GM12878 (cell line): ENCODE results near the gene MAPKAPK2. TPM values are rescaled to one million over a fixed set of nuclear protein-coding genes. Genes with fewer than 3 reads are reported as not detected.

Experiments
- ATAC-seq: fragments of 200-7000 bp; cut with Tn5 transposase; 3 replicates; pipeline ENCODE4 v1.9.1; 2020; ENCODE audit warnings: mild to moderate bottlenecking, moderate library complexity
- BruUV-seq: library from RNA; stranded (reverse); fragments of 400-500 nt; replicated peaks from 2 replicates; lab custom pipeline; 2021; lab: Mats Ljungman, UMichigan
- CTCF ChIA-PET: fragments of 300-600 bp; sonication (Branson Sonifier 250); formaldehyde crosslinking; extraction: SDS; loops from one replicate; lab custom pipeline; 2021; ENCODE audit warnings: inconsistent platforms; lab: Yijun Ruan, JAX
- POLR2A ChIA-PET: fragments of 350-600 bp; formaldehyde crosslinking; extraction: SDS; loops from one replicate; lab custom pipeline; 2021; ENCODE audit warnings: inconsistent platforms; lab: Charles Lee
- RAD21 ChIA-PET: fragments of 300-600 bp; sonication (Branson Sonifier 250); formaldehyde crosslinking; loops from one replicate; lab custom pipeline; 2023; ENCODE audit warnings: antibody characterized with exemption; ENCODE audit not compliant: unreplicated experiment; lab: Charles Lee
- SMC1A ChIA-PET: fragments of 300-600 bp; sonication (Branson Sonifier 250); formaldehyde crosslinking; loops from one replicate; lab custom pipeline; 2023; ENCODE audit not compliant: unreplicated experiment, uncharacterized antibody; lab: Charles Lee
- DNase-seq: peaks from one replicate; pipeline ENCODE4 v3.0.0-alpha.2; 2011; ENCODE audit warnings: low read depth, low spot score
- FAIRE-seq: peaks from 3 replicates; lab custom pipeline; 2011; peaks lifted over from hg19 to GRCh38; lab: Jason Lieb, UNC
- H2AFZ ChIP-seq: 2 replicates; pipeline ENCODE4 v1.6.0; 2011; ENCODE audit warnings: low read depth, low read length, control low read depth; ENCODE audit not compliant: control insufficient read depth
- H3K27ac ChIP-seq: 2 replicates; pipeline ENCODE4 v1.5.1; 2011; ENCODE audit warnings: control low read depth; ENCODE audit not compliant: control insufficient read depth, insufficient read depth
- H3K27me3 ChIP-seq, 2 experiments: replicated peaks in 1 of 2; 2 replicates each; pipeline versions ENCODE4 v1.6.0 to v1.6.1; 2011; ENCODE audit warnings: low read length in 1 of 2; ENCODE audit not compliant: control insufficient read depth in 2 of 2, insufficient read depth in 2 of 2
- H3K36me3 ChIP-seq, 2 experiments: 2 replicates each; pipeline ENCODE4 v1.5.1; 2011; ENCODE audit warnings: low read length in 1 of 2; ENCODE audit not compliant: control insufficient read depth in 2 of 2, insufficient read depth in 2 of 2
- H3K4me1 ChIP-seq: 2 replicates; pipeline ENCODE4 v1.6.1; 2011; ENCODE audit warnings: mild to moderate bottlenecking, low read length, moderate library complexity, mixed read lengths; ENCODE audit not compliant: control insufficient read depth, insufficient read depth
- H3K4me2 ChIP-seq: 2 replicates; pipeline ENCODE4 v1.6.0; 2011; ENCODE audit warnings: control low read depth; ENCODE audit not compliant: control insufficient read depth, insufficient read depth
- H3K4me3 ChIP-seq: fragments of 200-600 bp; sonication (generic); 2 replicates; pipeline ENCODE4 v1.5.1; 2016
- H3K79me2 ChIP-seq: 2 replicates; pipeline ENCODE4 v1.6.0; 2011; ENCODE audit warnings: low read length; ENCODE audit not compliant: control insufficient read depth, insufficient read depth
- H3K9ac ChIP-seq: 2 replicates; pipeline ENCODE4 v1.8.0; 2011; ENCODE audit warnings: low read length, control low read depth, mixed read lengths; ENCODE audit not compliant: control insufficient read depth, insufficient read depth
- H3K9me3 ChIP-seq: replicated peaks from 3 replicates; pipeline ENCODE4 v1.5.1; 2011; ENCODE audit warnings: mild to moderate bottlenecking, low read length; ENCODE audit not compliant: control insufficient read depth, insufficient read depth
- H4K20me1 ChIP-seq: 2 replicates; pipeline ENCODE4 v1.6.0; 2011; ENCODE audit not compliant: control insufficient read depth, insufficient read depth
- BHLHE40 ChIP-seq, 2 experiments: fragments of 450-650 bp in 1 of 2; IDR thresholded peaks; 2 replicates each; pipeline ENCODE4 v1.6.1; 2011 to 2017; ENCODE audit warnings: low read depth in 2 of 2, borderline replicate concordance in 1 of 2, improper control_type of control experiment in 1 of 2, low read length in 1 of 2, mild to moderate bottlenecking in 1 of 2
- CHD2 ChIP-seq: IDR thresholded peaks from 2 replicates; pipeline ENCODE4 v1.6.1; 2011; ENCODE audit warnings: low read depth, low read length, improper control_type of control experiment, borderline replicate concordance
- GABPA ChIP-seq: IDR thresholded peaks from 2 replicates; pipeline ENCODE4 v1.6.1; 2014; ENCODE audit warnings: antibody characterized with exemption, low read depth, mild to moderate bottlenecking, inconsistent platforms
- HSF1 ChIP-seq: fragments of 150-350 bp; IDR thresholded peaks from 2 replicates; pipeline ENCODE4 v1.6.1; 2014; ENCODE audit warnings: mild to moderate bottlenecking, low read depth, low read length
- RAD21 ChIP-seq: IDR thresholded peaks from 2 replicates; pipeline ENCODE4 v1.6.1; 2011; ENCODE audit warnings: mild to moderate bottlenecking, low read depth, low read length, moderate library complexity; ENCODE audit not compliant: insufficient read depth
- ZNF622 ChIP-seq: fragments of 450-650 bp; IDR thresholded peaks from 2 replicates; pipeline ENCODE4 v1.6.1; 2017; ENCODE audit warnings: mild to moderate bottlenecking, inconsistent platforms
- ZZZ3 ChIP-seq: IDR thresholded peaks from 2 replicates; pipeline ENCODE4 v1.6.1; 2011; ENCODE audit warnings: low read depth; ENCODE audit not compliant: control insufficient read depth, insufficient read length
- WGBS: methylation state at CpG from one replicate; pipeline ENCODE4 v1.1.6; 2016; ENCODE audit warnings: low lambda C conversion rate; ENCODE audit not compliant: insufficient replicate concordance, insufficient coverage; ENCODE audit errors: missing lambda C conversion rate; 5-methylcytosine and 5-hydroxymethylcytosine counted together
- in situ Hi-C: fragments of 300-500 bp; cut with MboI; formaldehyde crosslinking; loops from 9 replicates; pipeline ENCODE4 v1.14.3; 2018; ENCODE audit warnings: mixed read lengths
- intact Hi-C: fragments of 100-400 bp; cut with micrococcal nuclease; formaldehyde crosslinking; loops from one replicate; pipeline ENCODE4 v1.14.2; 2022; ENCODE audit not compliant: unreplicated experiment
- polyA plus RNA-seq, 11 experiments: library from polyadenylated mRNA; depleted of rRNA in 4 of 11; unstranded in 6 of 11; stranded (reverse) in 5 of 11; fragments of >200 nt; fragmentation: Nextera tagmentation in 4 of 11; fragmentation: Illumina TruSeq in 1 of 11; extraction: Ambion mirVana in 4 of 11; extraction: Trizol in 1 of 11; gene quantifications; 1 replicate in 1 of 11; 2 replicates in 10 of 11; pipeline versions ENCODE4 v1.2.1 to v1.2.3, GENCODE V29; 2011 to 2016; ENCODE audit warnings: inconsistent platforms in 2 of 11, missing spikeins in 2 of 11, low read depth in 1 of 11
- total RNA-seq, 4 experiments: library from RNA; depleted of rRNA in 3 of 4; stranded (reverse); fragments of >200 nt in 3 of 4; fragmentation: Illumina TruSeq in 1 of 4; extraction: Trizol in 1 of 4; gene quantifications; 2 replicates each; pipeline versions ENCODE4 v1.2.1 to v1.2.3, GENCODE V29; 2013 to 2021

MAPKAPK2 gene
- total and polyA plus RNA-seq, 10 of the 15 experiments (the other 5 are each of a cell fraction or from before 2014, with no cell fraction given): 0.72 to 92.2 (median 49.3) TPM

GRCh38 chr1:206653715-206654459 is 30.8 kb upstream of the MAPKAPK2 start:
- H3K9me3 ChIP-seq: no peaks in the 10 kb centered on the region
- ATAC-seq: no peak
- H3K4me2 ChIP-seq: no peak overlapping the region
- ChIA-PET CTCF (interaction anchor here (1.6 to 28.3 kb wide), 5 partner anchors 10 to 192 kb away, joined by 3 to 1150 read pairs (median 10); partner anchors contain the start of gene DYRK3), RAD21 (interaction anchor here (0.8 to 1.1 kb wide), 3 partner anchors 9 to 13 kb away, joined by 3 to 4 read pairs (median 4); no protein-coding TSS in a partner anchor), SMC1A (interaction anchor here (0.7 to 4.7 kb wide), 7 partner anchors 10 to 297 kb away, joined by 3 to 35 read pairs (median 3); no protein-coding TSS in a partner anchor), POLR2A (interaction anchor here (1.1 kb wide), 1 partner anchor 10 kb away, joined by 3 read pairs; no protein-coding TSS in a partner anchor)
- DNase-seq: no peak
- intact Hi-C loops: no loop called here
- FAIRE-seq: no peak
- BruUV-seq: no TSS peak
- TF ChIP-seq RAD21 (no peak), HSF1 (no peak), CHD2 (no peak), BHLHE40 (IDR thresholded peaks at IDR 0.05; ENCODE audit: borderline replicate concordance in 1 of 2, low read depth in 2 of 2, low read length in 1 of 2) (no peak), ZZZ3 (no peak), ZNF622 (no peak), GABPA (no peak)
- H3K4me3 ChIP-seq: no peak overlapping the region
- no peaks in the 10 kb centered on the region for H3K27me3 ChIP-seq
- H3K36me3 ChIP-seq: peaks cover 0 to 13% of the 10 kb centered on the region in 2 experiments; a peak in 2 of 4 replicates
- no peak overlapping the region for H2AFZ ChIP-seq
- H3K4me1 ChIP-seq: peaks cover 6% of the 10 kb centered on the region
- no peaks in the 10 kb centered on the region for H3K79me2 ChIP-seq
- WGBS: 95% methylated on average over 7 of the region's 7 CpGs
- H4K20me1 ChIP-seq: no peaks in the 10 kb centered on the region
- no peak overlapping the region for H3K27ac ChIP-seq
- H3K9ac ChIP-seq: no peak overlapping the region
- in situ Hi-C loops: no loop called here
